WERI-Rb-1 (cell line): ENCODE results near the gene CDK17.

Source experiments
- DNase-seq: peaks from one replicate; pipeline ENCODE4 v3.0.0-alpha.2; 2020
- H3K27ac ChIP-seq: fragments of 250-450 bp; sonication (Bioruptor Pico); 2 replicates; pipeline ENCODE4 v1.5.1; 2020; ENCODE audit warnings: mild to moderate bottlenecking, moderate library complexity
- H3K27me3 ChIP-seq: fragments of 250-450 bp; sonication (Bioruptor Pico); 2 replicates; pipeline ENCODE4 v1.5.1; 2021; ENCODE audit warnings: mild to moderate bottlenecking, low read depth, moderate library complexity; ENCODE audit not compliant: insufficient read depth, severe bottlenecking
- H3K36me3 ChIP-seq: fragments of 250-450 bp; sonication (Bioruptor Pico); 2 replicates; pipeline ENCODE4 v1.5.1; 2020; ENCODE audit warnings: mild to moderate bottlenecking, moderate library complexity
- H3K4me3 ChIP-seq: 2 replicates; pipeline ENCODE4 v1.5.1; 2011; ENCODE audit warnings: low read depth, mild to moderate bottlenecking, control low read depth, low read length
- H3K9me3 ChIP-seq: fragments of 250-450 bp; sonication (Bioruptor Pico); 2 replicates; pipeline ENCODE4 v1.5.1; 2021; ENCODE audit warnings: mild to moderate bottlenecking, moderate library complexity; ENCODE audit not compliant: severe bottlenecking
- CTCF ChIP-seq: IDR thresholded peaks from 2 replicates; pipeline ENCODE4 v1.5.1; 2011; ENCODE audit warnings: low read depth, mild to moderate bottlenecking, control low read depth, inconsistent platforms, low read length

The CDK17 gene

GRCh38 chr12:96256672-96257361, 143.4 kb downstream of the CDK17 start:
- Histone ChIP-seq H3K27ac (no peak overlapping the region), H3K36me3 (no peaks in the 10 kb centered on the region), H3K9me3 (no peaks in the 10 kb centered on the region), H3K4me3 (no peak overlapping the region), H3K27me3 (no peaks in the 10 kb centered on the region)
- TF ChIP-seq CTCF, result no peak
- DNase-seq, result no peak

GRCh38 chr12:96255077-96255476, 145.2 kb downstream of the CDK17 start:
- DNase-seq, result no peak
- Histone ChIP-seq H3K9me3 (no peaks in the 10 kb centered on the region), H3K4me3 (no peak overlapping the region), H3K27ac (no peak overlapping the region), H3K27me3 (no peaks in the 10 kb centered on the region), H3K36me3 (no peaks in the 10 kb centered on the region)
- no peak for TF ChIP-seq CTCF

GRCh38 chr12:96250119-96250685, 150.0 kb downstream of the CDK17 start:
- no peak for TF ChIP-seq CTCF
- no peak overlapping the region for H3K4me3 ChIP-seq
- DNase-seq, result no peak
- H3K27ac ChIP-seq, result peak overlapping the region; percentile 74; the same call in 1 of the 2 replicates
- H3K27me3 ChIP-seq, result no peaks in the 10 kb centered on the region
- H3K9me3 ChIP-seq, result no peaks in the 10 kb centered on the region
- H3K36me3 ChIP-seq, result no peaks in the 10 kb centered on the region; the same call in 1 of the 2 replicates

GRCh38 chr12:96249196-96250118, 150.8 kb downstream of the CDK17 start:
- no peaks in the 10 kb centered on the region; the same call in 1 of the 2 replicates for H3K36me3 ChIP-seq
- no peak for TF ChIP-seq CTCF
- no peak overlapping the region; the same call in 1 of the 2 replicates for H3K4me3 ChIP-seq
- DNase-seq, result peak; percentile 91
- H3K27ac ChIP-seq, result peak overlapping the region; percentile 74
- no peaks in the 10 kb centered on the region for H3K9me3 ChIP-seq
- no peaks in the 10 kb centered on the region for H3K27me3 ChIP-seq

GRCh38 chr12:96248136-96248931, 151.9 kb downstream of the CDK17 start:
- H3K4me3 ChIP-seq, result no peak overlapping the region
- no peak for TF ChIP-seq CTCF
- DNase-seq, result no peak
- no peak overlapping the region for H3K27ac ChIP-seq
- no peaks in the 10 kb centered on the region for H3K9me3 ChIP-seq
- H3K36me3 ChIP-seq, result no peaks in the 10 kb centered on the region; the same call in 1 of the 2 replicates
- H3K27me3 ChIP-seq, result no peaks in the 10 kb centered on the region
